Activated T-helper 9 cell treated with anti-CD3 and anti-CD28 coated beads, Interleukin-2, amount 50 U/mL, for 16 hours (primary cell): ENCODE results near the gene DNAJC10.
"Not testable (repeated sequence)": the region's sequence is repeated elsewhere in the genome, so short reads cannot be mapped to it uniquely, and the experiment has no call there.

ENCODE experiments used
- DNase-seq: peaks from one replicate; pipeline ENCODE4 v3.0.0-alpha.2; 2020; ENCODE audit warnings: low read depth

DNAJC10 gene

GRCh38 chr2:182715892-182716649 is at the start of gene DNAJC10:
TSS of gene DNAJC10 (plus strand) at chr2:182716257. CDS start at chr2:182718087, 1,830 bp downstream.
- peak; percentile 81 for DNase-seq

DNA sequence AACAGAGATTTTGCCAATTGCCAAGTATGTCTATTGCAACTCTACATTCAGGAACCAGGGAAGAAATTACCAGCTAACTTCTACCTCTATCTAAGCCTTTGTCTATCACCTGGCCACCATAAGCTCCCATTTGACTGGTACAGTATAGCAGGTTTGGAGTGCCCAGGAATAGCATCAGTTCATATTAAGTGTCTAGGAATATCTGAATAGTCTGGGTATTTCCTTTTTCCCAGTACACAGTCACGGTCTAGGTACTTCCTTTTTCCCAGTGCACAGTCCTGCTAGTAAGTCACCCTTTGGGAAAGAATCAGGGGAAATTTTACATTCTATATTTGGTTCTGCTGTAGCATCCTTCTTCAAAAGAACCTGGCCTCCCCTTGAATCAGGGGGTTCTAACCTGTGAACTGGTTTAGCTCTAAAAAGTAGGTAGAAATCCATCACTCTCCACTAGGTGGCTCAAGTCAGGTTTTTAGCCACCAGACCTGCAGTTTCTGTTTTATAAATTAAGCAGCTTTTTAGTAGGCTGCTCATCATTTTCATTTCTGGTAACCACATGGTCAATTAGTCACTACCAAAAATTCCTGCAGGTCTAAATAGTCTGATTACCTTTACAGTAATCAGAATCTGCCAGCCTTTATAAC is 49.3 kb upstream of the DNAJC10 start:
- no peak for DNase-seq

GRCh38 chr2:182667315-182667695 is 48.8 kb upstream of the DNAJC10 start:
- no peak for DNase-seq

DNA sequence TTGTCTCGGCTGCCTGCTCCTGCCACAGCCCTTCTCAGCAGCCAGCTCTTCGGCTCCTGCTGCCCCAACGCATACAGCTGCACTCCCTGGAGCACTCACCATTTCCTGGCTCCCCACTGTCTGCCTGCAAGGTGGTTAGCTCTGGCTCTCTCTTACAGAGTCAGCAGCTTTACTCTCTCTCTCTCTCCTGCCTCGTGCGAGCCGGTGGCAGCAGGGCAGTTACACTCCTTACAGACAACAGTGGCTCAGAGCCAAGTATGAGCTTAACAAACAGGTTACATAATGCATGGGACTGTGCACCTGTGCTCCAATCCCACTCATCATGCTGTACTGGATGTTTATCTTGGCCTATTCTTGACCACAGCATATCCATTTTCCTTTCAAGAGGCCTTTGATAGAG is 47.4 kb upstream of the DNAJC10 start:
- DNase-seq: no peak

GRCh38 chr2:182672466-182673165 is 43.4 kb upstream of the DNAJC10 start:
- DNase-seq: no peak

DNA sequence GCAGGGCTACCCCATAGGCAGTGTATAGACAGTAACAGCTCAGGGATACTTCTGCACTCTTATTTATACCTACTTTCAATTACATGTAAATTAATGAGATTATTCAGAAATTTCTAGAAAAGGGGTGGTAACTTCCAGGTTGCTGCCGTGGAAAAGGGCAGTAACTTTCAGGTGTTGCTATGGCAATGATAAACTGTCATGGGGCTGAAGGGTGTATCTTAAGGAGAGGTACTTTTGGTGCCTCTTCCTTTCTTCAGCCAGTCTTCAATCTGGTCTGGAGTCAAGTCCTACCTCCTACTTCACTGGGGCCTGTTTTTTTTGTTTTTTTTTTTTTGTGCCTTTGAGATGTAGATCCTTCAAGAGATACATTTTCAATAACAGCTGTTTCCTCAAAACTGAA is 35.2 kb upstream of the DNAJC10 start:
- no peak for DNase-seq

GRCh38 chr2:182682210-182682609 is 33.8 kb upstream of the DNAJC10 start:
- no peak for DNase-seq

DNA sequence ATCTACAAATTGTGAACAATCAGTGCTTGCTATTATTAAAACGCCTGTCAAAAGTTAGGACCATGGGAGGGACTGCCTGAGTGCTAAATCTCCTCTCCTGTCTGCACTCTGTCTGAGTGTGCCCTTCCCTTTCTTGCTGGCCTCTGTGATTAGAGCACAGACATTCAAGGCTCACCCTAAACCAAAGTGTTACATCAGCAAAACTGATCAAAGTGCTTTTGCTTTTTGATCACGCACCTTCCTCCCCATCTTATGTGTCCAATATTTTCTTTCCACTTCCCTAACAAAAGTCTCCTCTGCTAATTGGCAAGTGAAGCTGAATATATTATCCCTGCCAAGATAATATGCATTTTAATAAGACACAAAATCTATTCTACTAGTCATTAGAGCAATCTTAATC is 30.5 kb upstream of the DNAJC10 start:
- no peak for DNase-seq

GRCh38 chr2:182686763-182687162 is 29.3 kb upstream of the DNAJC10 start:
- DNase-seq: not testable (repeated sequence)

DNA sequence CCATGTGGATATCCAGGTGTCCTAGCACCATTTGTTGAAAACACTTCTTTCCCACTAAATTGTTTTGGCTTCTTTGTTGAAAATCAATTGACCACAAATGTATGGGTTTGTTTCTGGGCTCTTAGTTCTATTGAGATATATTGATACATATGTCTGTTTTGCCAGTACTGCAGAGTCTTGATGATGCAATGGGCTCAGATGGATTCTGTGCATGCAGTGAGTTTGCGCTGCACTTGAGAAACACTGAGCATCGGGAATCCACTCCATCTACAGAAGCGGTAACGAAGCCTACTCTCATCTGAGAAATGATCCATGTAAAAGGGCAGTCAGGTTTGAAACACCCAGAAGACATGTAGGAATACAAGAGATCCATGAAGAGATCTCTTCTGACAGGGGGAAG is 21.9 kb upstream of the DNAJC10 start:
- DNase-seq: no peak

- DNase-seq: no peak
Observed at GRCh38 chr2:182695776-182696175, 20.3 kb upstream of the DNAJC10 start.

DNA sequence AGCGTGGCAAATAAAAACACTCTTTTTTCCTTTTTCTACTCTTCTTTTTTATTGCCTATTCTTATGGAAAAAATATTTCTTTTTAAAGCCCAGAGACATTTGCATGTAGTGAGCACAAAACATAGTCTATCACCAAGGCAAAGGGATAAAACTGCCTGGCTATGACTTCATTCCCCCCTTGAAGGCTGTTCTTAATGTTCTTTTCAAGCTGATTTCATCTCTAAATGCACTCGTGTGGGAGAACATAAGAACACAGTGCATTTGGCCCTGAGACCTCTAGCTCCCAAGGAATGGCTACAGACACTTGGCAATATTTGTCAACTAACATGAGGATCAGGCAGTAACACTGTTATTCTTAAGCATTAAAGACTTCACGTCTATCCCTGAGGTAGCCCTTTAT is 17.4 kb upstream of the DNAJC10 start:
- no peak for DNase-seq

DNA sequence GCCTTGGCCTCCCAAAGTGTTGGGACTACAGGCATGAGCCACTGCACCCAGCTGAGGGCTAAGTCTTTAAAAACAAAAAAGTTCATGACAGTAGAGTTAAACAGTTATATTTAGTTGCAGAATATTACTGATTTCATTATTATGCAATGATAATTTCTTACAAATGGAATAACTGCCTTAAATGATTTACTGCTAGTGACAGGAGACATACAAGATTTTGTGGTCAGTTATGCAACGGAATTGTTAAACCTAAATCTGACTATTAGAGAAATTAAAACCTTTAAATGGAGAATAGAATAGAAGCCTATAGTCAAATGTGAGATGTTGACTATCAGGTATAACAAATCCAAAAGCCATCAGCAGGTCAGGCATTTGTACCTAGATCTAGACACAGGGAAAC is 10.3 kb upstream of the DNAJC10 start:
- DNase-seq: no peak

DNA sequence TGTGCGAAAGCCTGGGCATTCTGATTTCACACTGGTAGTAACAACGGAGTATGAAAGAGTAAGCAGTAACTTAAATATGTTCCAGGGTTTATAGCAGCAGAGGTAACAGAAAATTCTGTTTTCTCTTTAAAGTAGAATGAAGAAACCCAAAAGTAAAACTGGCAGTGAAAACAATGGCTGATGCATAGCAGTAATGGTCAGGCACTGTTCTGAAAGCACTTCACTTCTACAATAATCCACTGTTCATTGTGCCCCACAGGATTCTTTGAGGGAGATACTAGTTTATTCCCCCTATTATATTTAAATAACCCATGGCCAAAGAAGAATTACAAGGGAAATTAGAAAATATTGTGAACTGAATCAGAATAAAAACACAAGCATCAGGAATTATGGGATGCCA is 9.3 kb upstream of the DNAJC10 start:
- no peak for DNase-seq

DNA sequence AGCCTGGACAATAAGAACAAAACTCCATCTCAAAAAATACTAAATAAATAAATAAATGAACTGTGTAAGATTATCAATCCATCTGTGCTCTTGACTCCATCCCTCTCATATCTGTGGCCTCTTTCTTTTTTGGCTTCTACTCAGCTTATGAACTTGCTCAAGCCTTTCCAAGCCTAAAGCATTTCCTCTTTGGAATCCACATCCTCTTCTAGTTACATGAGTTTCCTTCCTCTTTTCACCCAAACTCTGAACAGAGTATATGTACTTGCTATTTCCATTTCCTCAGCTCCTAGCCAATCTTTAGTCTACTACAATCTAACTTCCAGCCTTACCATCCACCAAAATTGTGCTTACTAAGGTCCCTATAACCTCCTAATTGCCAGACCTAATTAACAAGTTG is 2.5 kb upstream of the DNAJC10 start:
- no peak for DNase-seq

DNA sequence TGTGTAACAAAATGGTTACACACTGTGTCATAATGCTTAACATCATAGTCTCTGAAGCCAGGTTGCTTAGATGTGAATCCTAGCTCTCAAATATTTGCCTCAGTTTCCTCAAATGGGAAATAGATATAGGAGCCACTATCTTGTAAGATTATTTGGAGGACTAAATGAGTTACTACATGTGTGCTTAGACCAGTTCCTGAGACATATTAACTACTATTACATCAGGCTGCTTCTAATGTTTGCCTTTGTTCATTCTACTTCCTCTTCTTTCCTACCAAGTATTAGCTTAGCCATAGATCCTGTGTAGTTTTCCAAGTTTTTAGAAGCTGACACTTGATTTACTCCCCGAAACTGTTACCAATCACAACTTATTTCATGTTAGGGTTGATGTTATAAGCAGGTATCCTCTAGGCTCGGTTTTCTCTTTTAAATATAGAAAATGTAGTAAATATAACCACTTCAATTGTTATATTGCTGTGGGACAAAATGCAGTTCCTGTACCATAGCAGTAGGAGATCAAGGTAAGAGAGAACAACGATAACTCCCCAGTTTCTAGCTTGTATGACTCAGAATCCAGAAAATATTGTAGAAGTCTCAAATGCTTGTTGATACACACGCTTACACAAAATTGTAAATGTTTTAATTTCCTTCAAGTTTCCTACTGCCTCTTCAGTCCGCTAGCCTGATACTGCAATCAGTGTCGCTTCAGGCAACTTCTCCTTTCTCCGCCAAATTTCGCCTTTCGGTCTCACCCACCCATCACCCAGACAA is 751 bp upstream of the DNAJC10 start:
- DNase-seq: no peak

- DNase-seq: no peak
Observed at GRCh38 chr2:182716650-182716979, 558 bp downstream of the DNAJC10 start.

GRCh38 chr2:182717416-182717815 is 1.4 kb downstream of the DNAJC10 start:
- DNase-seq: no peak

DNA sequence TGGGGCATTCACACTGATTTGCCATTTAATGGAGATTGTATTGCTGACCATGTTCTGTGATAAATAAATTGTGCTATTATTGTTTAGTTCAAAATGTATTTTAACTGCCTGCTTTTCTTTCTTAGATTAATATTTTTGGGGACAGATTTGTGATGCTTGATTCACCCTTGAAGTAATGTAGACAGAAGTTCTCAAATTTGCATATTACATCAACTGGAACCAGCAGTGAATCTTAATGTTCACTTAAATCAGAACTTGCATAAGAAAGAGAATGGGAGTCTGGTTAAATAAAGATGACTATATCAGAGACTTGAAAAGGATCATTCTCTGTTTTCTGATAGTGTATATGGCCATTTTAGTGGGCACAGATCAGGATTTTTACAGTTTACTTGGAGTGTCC is 1.8 kb downstream of the DNAJC10 start:
- DNase-seq: no peak

DNA sequence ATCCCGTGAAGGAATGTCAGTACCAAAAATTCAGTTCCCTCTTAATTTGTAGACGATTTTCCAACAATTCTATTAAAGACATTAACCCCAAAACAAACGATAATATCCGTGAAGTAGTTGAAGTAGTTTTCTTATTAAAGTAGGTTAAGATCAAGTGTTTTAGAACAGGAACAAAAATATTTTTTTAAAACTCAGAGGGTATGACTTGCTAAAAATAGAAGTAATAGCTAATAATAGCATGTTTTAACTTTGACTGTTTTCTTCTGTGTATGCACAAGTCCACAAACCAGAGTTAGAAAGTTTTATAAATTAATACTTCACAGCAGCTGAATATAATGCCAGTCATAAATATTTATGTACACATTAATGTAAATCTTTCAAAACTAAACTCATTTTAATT is 2.4 kb downstream of the DNAJC10 start:
- DNase-seq: no peak

GRCh38 chr2:182719116-182719515 is 3.1 kb downstream of the DNAJC10 start:
- not testable (repeated sequence) for DNase-seq

GRCh38 chr2:182724656-182725055 is 8.6 kb downstream of the DNAJC10 start:
- DNase-seq: no peak

DNA sequence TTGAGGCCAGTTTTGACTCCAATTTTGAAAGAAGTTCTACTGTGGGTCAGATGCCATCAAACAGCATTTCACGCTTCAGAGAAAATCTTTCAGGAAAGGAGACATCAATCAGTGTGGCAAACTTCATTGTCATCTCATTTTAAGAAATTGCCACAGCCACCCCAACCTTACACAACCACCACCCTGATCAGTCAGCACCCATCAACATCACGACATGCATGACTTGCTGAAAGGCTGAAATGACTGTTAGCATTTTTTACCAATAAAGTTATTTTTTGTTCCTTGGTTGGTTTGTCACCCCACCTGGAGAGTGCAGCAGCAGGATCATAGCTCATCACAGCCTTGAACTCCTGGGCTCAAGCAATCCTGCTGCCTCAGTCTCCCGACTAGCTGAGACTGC is 10.4 kb downstream of the DNAJC10 start:
- DNase-seq: no peak
